Keratinocyte (primary cell): ENCODE measurements around the gene ST3GAL2.

Experiments used
- EZH2 ChIP-seq: IDR thresholded peaks from one replicate; pipeline ENCODE4 v1.6.1; 2012; ENCODE audit warnings: inconsistent platforms, mild to moderate bottlenecking, low read length, moderate library complexity
- TF ChIP-seq, protein P1 (sequence below), 3 experiments: IDR thresholded peaks in 1 of 3; conservative IDR thresholded peaks in 1 of 3; optimal IDR thresholded peaks in 1 of 3; 2 replicates in 2 of 3; 3 replicates in 1 of 3; pipeline versions ENCODE3 to v1.5.1; 2011; ENCODE audit warnings: low read length in 3 of 3, mild to moderate bottlenecking in 3 of 3, moderate library complexity in 2 of 3, control low read depth in 1 of 3, inconsistent platforms in 1 of 3; ENCODE audit not compliant: insufficient read depth in 2 of 3; ENCODE audit errors: extremely low read depth in 1 of 3

DNA sequence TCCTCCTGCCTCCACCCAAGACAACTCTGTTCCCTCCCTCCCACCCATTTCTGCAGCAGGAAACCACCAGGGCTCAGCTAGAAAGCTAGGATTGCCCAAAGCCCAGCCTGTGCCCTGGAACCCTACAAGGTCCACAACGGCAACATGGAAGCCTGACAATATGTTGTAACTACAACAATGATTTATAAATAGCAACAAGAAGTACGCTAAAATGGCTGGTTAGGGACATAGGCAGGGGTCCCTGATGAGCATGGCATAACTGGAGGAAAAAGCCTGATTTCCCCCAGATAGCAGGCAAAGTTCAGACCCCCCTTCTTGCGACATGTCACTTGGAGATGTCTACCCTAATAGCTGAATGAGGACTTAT is 6.6 kb downstream of the ST3GAL2 start:
- TF ChIP-seq, protein P1, sequence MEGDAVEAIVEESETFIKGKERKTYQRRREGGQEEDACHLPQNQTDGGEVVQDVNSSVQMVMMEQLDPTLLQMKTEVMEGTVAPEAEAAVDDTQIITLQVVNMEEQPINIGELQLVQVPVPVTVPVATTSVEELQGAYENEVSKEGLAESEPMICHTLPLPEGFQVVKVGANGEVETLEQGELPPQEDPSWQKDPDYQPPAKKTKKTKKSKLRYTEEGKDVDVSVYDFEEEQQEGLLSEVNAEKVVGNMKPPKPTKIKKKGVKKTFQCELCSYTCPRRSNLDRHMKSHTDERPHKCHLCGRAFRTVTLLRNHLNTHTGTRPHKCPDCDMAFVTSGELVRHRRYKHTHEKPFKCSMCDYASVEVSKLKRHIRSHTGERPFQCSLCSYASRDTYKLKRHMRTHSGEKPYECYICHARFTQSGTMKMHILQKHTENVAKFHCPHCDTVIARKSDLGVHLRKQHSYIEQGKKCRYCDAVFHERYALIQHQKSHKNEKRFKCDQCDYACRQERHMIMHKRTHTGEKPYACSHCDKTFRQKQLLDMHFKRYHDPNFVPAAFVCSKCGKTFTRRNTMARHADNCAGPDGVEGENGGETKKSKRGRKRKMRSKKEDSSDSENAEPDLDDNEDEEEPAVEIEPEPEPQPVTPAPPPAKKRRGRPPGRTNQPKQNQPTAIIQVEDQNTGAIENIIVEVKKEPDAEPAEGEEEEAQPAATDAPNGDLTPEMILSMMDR (optimal IDR thresholded peaks at IDR 0.05 in 1 of 3, IDR thresholded peaks at IDR 0.05 in 1 of 3, conservative IDR thresholded peaks at IDR 0.05 in 1 of 3; ENCODE audit: extremely low read depth in 1 of 3, insufficient read depth in 2 of 3, low read length in 3 of 3) = no peak
- TF ChIP-seq EZH2 = no peak
